GM19099 (cell line): ENCODE measurements around the gene RBM10.

Experiments
- POLR2A ChIP-seq: IDR thresholded peaks from 3 replicates; pipeline ENCODE4 v1.6.1; 2011; ENCODE audit warnings: low read depth; ENCODE audit not compliant: insufficient read length; ENCODE audit errors: extremely low read depth

Gene RBM10

GRCh38 chrX:47214435-47215077 lies 69.5 kb downstream of the RBM10 start:
- TF ChIP-seq POLR2A: no peak

GRCh38 chrX:47215291-47215900 lies 70.4 kb downstream of the RBM10 start:
- TF ChIP-seq POLR2A: no peak

GRCh38 chrX:47216393-47216925 lies 71.4 kb downstream of the RBM10 start:
- TF ChIP-seq POLR2A: no peak

GRCh38 chrX:47217121-47217851 lies 72.3 kb downstream of the RBM10 start:
- no peak for TF ChIP-seq POLR2A

GRCh38 chrX:47217852-47218279 lies 72.8 kb downstream of the RBM10 start:
- TF ChIP-seq POLR2A: peak; percentile 23

GRCh38 chrX:47218280-47218919 lies 73.4 kb downstream of the RBM10 start, which contains the start of gene CDK16:
CDK16 (plus strand) TSS chrX:47218681; CDS start chrX:47223558, 4,877 bp downstream.
- peak; percentile 92 for TF ChIP-seq POLR2A

GRCh38 chrX:47218920-47219815 lies 74.1 kb downstream of the RBM10 start:
- no peak for TF ChIP-seq POLR2A

- no peak for TF ChIP-seq POLR2A
Measured at GRCh38 chrX:47221756-47222155, 76.7 kb downstream of the RBM10 start.

- no peak for TF ChIP-seq POLR2A
Measured at GRCh38 chrX:47222751-47223350, 77.8 kb downstream of the RBM10 start.

- TF ChIP-seq POLR2A: no peak
Measured at GRCh38 chrX:47223476-47224250, 78.6 kb downstream of the RBM10 start.

- no peak for TF ChIP-seq POLR2A
Measured at GRCh38 chrX:47224266-47224895, 79.4 kb downstream of the RBM10 start.

- no peak for TF ChIP-seq POLR2A
Measured at GRCh38 chrX:47224896-47225290, 79.9 kb downstream of the RBM10 start.

- TF ChIP-seq POLR2A: no peak
Measured at GRCh38 chrX:47226071-47226470, 81.0 kb downstream of the RBM10 start.
